HCT116 (cell line): Measurements from ENCODE around the gene MDM4. TPM values are rescaled to one million over a fixed set of nuclear protein-coding genes. Genes with fewer than 3 reads are reported as not detected.

Source experiments
- ATAC-seq: fragments of 200-7000 bp; cut with Tn5 transposase; 2 replicates; pipeline ENCODE4 v1.9.1; 2020; ENCODE audit warnings: mild to moderate bottlenecking, moderate library complexity
- BruUV-seq: library from RNA; stranded (reverse); fragments of 400-500 nt; replicated peaks from 2 replicates; lab custom pipeline; 2021; lab: Mats Ljungman, UMichigan
- CTCF ChIA-PET: fragments of 300-600 bp; sonication (Branson Sonifier 250); formaldehyde crosslinking; loops from one replicate; lab custom pipeline; 2021; ENCODE audit warnings: antibody characterized with exemption; lab: Charles Lee
- POLR2A ChIA-PET: fragments of 300-600, 350-600 bp; sonication (Branson Sonifier 250); formaldehyde crosslinking; loops from one replicate; lab custom pipeline; 2021; ENCODE audit warnings: antibody characterized with exemption; lab: Charles Lee
- RAD21 ChIA-PET, 2 experiments: fragments of 300-600 bp; sonication (Branson Sonifier 250); formaldehyde crosslinking; loops; one replicate each; lab custom pipeline; 2023; ENCODE audit warnings: low total read pairs in 2 of 2; ENCODE audit not compliant: uncharacterized antibody in 2 of 2, unreplicated experiment in 2 of 2, low non-redundant PET in 1 of 2; lab: Charles Lee
- DNase-seq: peaks from one replicate; pipeline ENCODE4 v3.0.0-alpha.2; 2010; ENCODE audit warnings: low read depth, low spot score
- H2AFZ ChIP-seq: fragments of 200-600 bp; shearing (Covaris generic), sonication (generic); 2 replicates; pipeline ENCODE4 v1.6.1; 2017; ENCODE audit warnings: low read depth, mixed run types, mixed read lengths, antibody characterized with exemption, low read length; ENCODE audit not compliant: poor library complexity, severe bottlenecking
- H3K27ac ChIP-seq: 2 replicates; pipeline ENCODE4 v1.5.1; 2012; ENCODE audit warnings: low read depth, low read length
- H3K27me3 ChIP-seq: fragments of 200-600 bp; sonication (generic); 2 replicates; pipeline ENCODE4 v1.6.1; 2016; ENCODE audit warnings: mixed run types, low read length, mixed read lengths; ENCODE audit not compliant: insufficient read depth
- H3K36me3 ChIP-seq, 2 experiments: fragments of 200-500 bp in 1 of 2; fragments of 200-600 bp in 1 of 2; sonication (Bioruptor generic) in 1 of 2; sonication (generic) in 1 of 2; 2 replicates each; pipeline versions ENCODE4 v1.5.1 to v1.6.1; 2014 to 2016; ENCODE audit warnings: low read length in 2 of 2, inconsistent platforms in 1 of 2, mixed read lengths in 1 of 2, mixed run types in 1 of 2; ENCODE audit not compliant: insufficient read depth in 2 of 2, control insufficient read depth in 1 of 2
- H3K4me1 ChIP-seq, 2 experiments: fragments of 200-600 bp in 1 of 2; sonication (generic) in 1 of 2; 2 replicates each; pipeline versions ENCODE4 v1.5.1 to v1.6.1; 2012 to 2017; ENCODE audit warnings: low read length in 2 of 2, inconsistent platforms in 1 of 2, mild to moderate bottlenecking in 1 of 2, mixed read lengths in 1 of 2, mixed run types in 1 of 2, moderate library complexity in 1 of 2; ENCODE audit not compliant: insufficient read depth in 2 of 2, control insufficient read depth in 1 of 2
- H3K4me2 ChIP-seq: fragments of 200-600 bp; sonication (generic); 2 replicates; pipeline ENCODE4 v1.6.1; 2017; ENCODE audit warnings: mixed run types, low read length, mixed read lengths
- H3K4me3 ChIP-seq, 2 experiments: fragments of 200-600 bp in 1 of 2; sonication (generic) in 1 of 2; replicated peaks in 1 of 2; 2 replicates each; pipeline ENCODE4 v1.5.1; 2011 to 2016; ENCODE audit warnings: low read length in 2 of 2, control low read depth in 1 of 2, low read depth in 1 of 2, mild to moderate bottlenecking in 1 of 2, mixed read lengths in 1 of 2, mixed run types in 1 of 2
- H3K79me2 ChIP-seq: fragments of 200-600 bp; sonication (generic); 2 replicates; pipeline ENCODE4 v1.6.1; 2017; ENCODE audit warnings: mild to moderate bottlenecking, mixed run types, low read length, moderate library complexity, mixed read lengths; ENCODE audit not compliant: insufficient read depth
- H3K9ac ChIP-seq: fragments of 200-600 bp; sonication (generic); 2 replicates; pipeline ENCODE4 v1.6.1; 2016; ENCODE audit warnings: low read length, mixed read lengths
- H3K9me2 ChIP-seq: fragments of 200-600 bp; sonication (generic), shearing (Covaris generic); 2 replicates; pipeline ENCODE4 v1.6.1; 2017; ENCODE audit warnings: mixed run types, mild to moderate bottlenecking, moderate library complexity; ENCODE audit not compliant: insufficient read depth
- H3K9me3 ChIP-seq, 2 experiments: fragments of 200-500 bp in 1 of 2; fragments of 200-600 bp in 1 of 2; sonication (Bioruptor generic) in 1 of 2; sonication (generic) in 1 of 2; 2 replicates each; pipeline ENCODE4 v1.6.1; 2014 to 2017; ENCODE audit warnings: low read length in 2 of 2, mixed read lengths in 2 of 2, inconsistent platforms in 1 of 2, low read depth in 1 of 2, mild to moderate bottlenecking in 1 of 2, mixed run types in 1 of 2, moderate library complexity in 1 of 2; ENCODE audit not compliant: control insufficient read depth in 1 of 2, insufficient read depth in 1 of 2
- H4K20me1 ChIP-seq: fragments of 200-600 bp; sonication (generic), shearing (Covaris generic); 2 replicates; pipeline ENCODE4 v1.6.1; 2017; ENCODE audit warnings: mixed run types, mild to moderate bottlenecking, moderate library complexity; ENCODE audit not compliant: insufficient read depth
- ATF3 ChIP-seq: IDR thresholded peaks from 2 replicates; pipeline ENCODE4 v1.6.1; 2012
- CBX3 ChIP-seq: IDR thresholded peaks from 2 replicates; pipeline ENCODE4 v1.6.1; 2012; ENCODE audit warnings: low read depth
- CEBPB ChIP-seq: IDR thresholded peaks from 2 replicates; pipeline ENCODE4 v1.6.1; 2012; ENCODE audit warnings: low read depth
- EGR1 ChIP-seq: IDR thresholded peaks from 2 replicates; pipeline ENCODE4 v1.6.1; 2012; ENCODE audit warnings: low read depth
- ELF1 ChIP-seq: IDR thresholded peaks from 2 replicates; pipeline ENCODE4 v1.6.1; 2012; ENCODE audit warnings: low read depth, borderline replicate concordance
- JUND ChIP-seq: IDR thresholded peaks from 2 replicates; pipeline ENCODE4 v1.6.1; 2012
- POLR2A ChIP-seq: IDR thresholded peaks from 2 replicates; pipeline ENCODE4 v1.7.0; 2011; ENCODE audit warnings: borderline replicate concordance; ENCODE audit not compliant: insufficient read depth, insufficient read length; ENCODE audit errors: extremely low read depth
- POLR2AphosphoS5 ChIP-seq: IDR thresholded peaks from 2 replicates; pipeline ENCODE4 v1.6.1; 2011; ENCODE audit warnings: mild to moderate bottlenecking, low read depth, low read length, moderate library complexity
- SP1 ChIP-seq: IDR thresholded peaks from 2 replicates; pipeline ENCODE4 v1.6.1; 2012; ENCODE audit warnings: low read depth
- TCF7L2 ChIP-seq: IDR thresholded peaks from 2 replicates; pipeline ENCODE4 v1.7.0; 2011; ENCODE audit warnings: borderline replicate concordance, inconsistent platforms; ENCODE audit not compliant: insufficient read depth, insufficient read length; ENCODE audit errors: extremely low read depth
- ZBTB33 ChIP-seq: IDR thresholded peaks from 2 replicates; pipeline ENCODE4 v1.6.1; 2011; ENCODE audit warnings: mild to moderate bottlenecking, low read length, moderate library complexity; ENCODE audit not compliant: insufficient replicate concordance; ENCODE audit errors: extremely low read depth
- ZFX ChIP-seq: fragments of 450-650 bp; IDR thresholded peaks from 2 replicates; pipeline ENCODE4 v1.6.1; 2017
- ZNF274 ChIP-seq: fragments of 200-500 bp; sonication (Bioruptor generic); IDR thresholded peaks from 2 replicates; pipeline ENCODE4 v1.6.1; 2014; ENCODE audit warnings: mild to moderate bottlenecking, low read depth, low read length, inconsistent platforms
- intact Hi-C: fragments of 100-400 bp; cut with micrococcal nuclease; formaldehyde crosslinking; loops from 2 replicates; pipeline ENCODE4 v1.10.0; 2022
- total RNA-seq: library from RNA; stranded (reverse); gene quantifications from one replicate; pipeline ENCODE4 v1.2.1, GENCODE V29; 2021; ENCODE audit not compliant: unreplicated experiment

MDM4 gene
- total RNA-seq, 1 experiment from 2014 or later = 79.5 TPM

- no peak for TF ChIP-seq TCF7L2
- TF ChIP-seq CBX3 = no peak
- no peak for TF ChIP-seq POLR2A
- no peak for TF ChIP-seq SP1
- no peak for TF ChIP-seq EGR1
- TF ChIP-seq ZBTB33 = no peak
- TF ChIP-seq ELF1 = no peak
- TF ChIP-seq POLR2AphosphoS5 = no peak
- no peak for TF ChIP-seq CEBPB
- no peak for TF ChIP-seq ATF3
Observed at GRCh38 chr1:204563307-204563706, 47.1 kb downstream of the MDM4 start (continued).

GRCh38 chr1:204563780-204564179, 47.6 kb downstream of the MDM4 start:
- Histone ChIP-seq H3K27me3 (no peaks in the 10 kb centered on the region), H3K79me2 (no peaks in the 10 kb centered on the region), H3K9me2 (no peaks in the 10 kb centered on the region), H3K9me3 (no peaks in the 10 kb centered on the region), H4K20me1 (no peaks in the 10 kb centered on the region), H3K4me2 (no peak overlapping the region), H3K4me1 (peaks cover 13 to 26% of the 10 kb centered on the region in 2 experiments), H3K4me3 (no peak overlapping the region), H3K9ac (no peak overlapping the region), H3K27ac (no peak overlapping the region), H2AFZ (no peak overlapping the region), H3K36me3 (no peaks in the 10 kb centered on the region)
- intact Hi-C loops = loop anchor here (2.0 to 10.0 kb wide), 2 partner anchors 201 to 381 kb away; no protein-coding TSS in a partner anchor
- POLR2A ChIA-PET = no interaction called here
- DNase-seq (no peak), ATAC-seq (no peak)
- CTCF ChIA-PET = interaction anchor here (1.1 to 1.6 kb wide), 2 partner anchors 200 to 243 kb away, joined by 4 to 6 read pairs; no protein-coding TSS in a partner anchor
- RAD21 ChIA-PET = no interaction called here
- TF ChIP-seq JUND (no peak), ZNF274 (no peak), EGR1 (no peak), SP1 (no peak), ZFX (no peak)
- no TSS peak for BruUV-seq
